ENCODE measurements around the gene ROGDI.

- TF ChIP-seq, protein P1, sequence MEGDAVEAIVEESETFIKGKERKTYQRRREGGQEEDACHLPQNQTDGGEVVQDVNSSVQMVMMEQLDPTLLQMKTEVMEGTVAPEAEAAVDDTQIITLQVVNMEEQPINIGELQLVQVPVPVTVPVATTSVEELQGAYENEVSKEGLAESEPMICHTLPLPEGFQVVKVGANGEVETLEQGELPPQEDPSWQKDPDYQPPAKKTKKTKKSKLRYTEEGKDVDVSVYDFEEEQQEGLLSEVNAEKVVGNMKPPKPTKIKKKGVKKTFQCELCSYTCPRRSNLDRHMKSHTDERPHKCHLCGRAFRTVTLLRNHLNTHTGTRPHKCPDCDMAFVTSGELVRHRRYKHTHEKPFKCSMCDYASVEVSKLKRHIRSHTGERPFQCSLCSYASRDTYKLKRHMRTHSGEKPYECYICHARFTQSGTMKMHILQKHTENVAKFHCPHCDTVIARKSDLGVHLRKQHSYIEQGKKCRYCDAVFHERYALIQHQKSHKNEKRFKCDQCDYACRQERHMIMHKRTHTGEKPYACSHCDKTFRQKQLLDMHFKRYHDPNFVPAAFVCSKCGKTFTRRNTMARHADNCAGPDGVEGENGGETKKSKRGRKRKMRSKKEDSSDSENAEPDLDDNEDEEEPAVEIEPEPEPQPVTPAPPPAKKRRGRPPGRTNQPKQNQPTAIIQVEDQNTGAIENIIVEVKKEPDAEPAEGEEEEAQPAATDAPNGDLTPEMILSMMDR (IDR thresholded peaks at IDR 0.05): no peak
- TF ChIP-seq POLR2A (IDR thresholded peaks at IDR 0.05): no peak
Observed at GRCh38 chr16:4803898-4804762, 1.7 kb upstream of the ROGDI start.

Measured in gastroesophageal sphincter (tissue), 3 donors.